ENCODE measurements around the gene SPI1.

- TF ChIP-seq POLR2AphosphoS5 (IDR thresholded peaks at IDR 0.05; ENCODE audit: insufficient read depth, low read depth, low read length) (no peak), MAX (IDR thresholded peaks at IDR 0.05; ENCODE audit: insufficient read depth, insufficient read length) (no peak), JUN (IDR thresholded peaks at IDR 0.05; ENCODE audit: borderline replicate concordance, insufficient read depth, insufficient read length, low read depth) (no peak), POLR2A (IDR thresholded peaks at IDR 0.05; ENCODE audit: low read depth, low read length) (no peak), EZH2 (IDR thresholded peaks at IDR 0.05; ENCODE audit: borderline replicate concordance, low read depth, low read length, severe bottlenecking) (no peak), MYC (IDR thresholded peaks at IDR 0.05; ENCODE audit: low read depth, low read length) (no peak), GATA2 (IDR thresholded peaks at IDR 0.05; ENCODE audit: insufficient read depth, insufficient read length, low read depth, low read length) (no peak), FOS (IDR thresholded peaks at IDR 0.05; ENCODE audit: borderline replicate concordance, insufficient read depth, low read length) (no peak)
- TF ChIP-seq, protein P1, sequence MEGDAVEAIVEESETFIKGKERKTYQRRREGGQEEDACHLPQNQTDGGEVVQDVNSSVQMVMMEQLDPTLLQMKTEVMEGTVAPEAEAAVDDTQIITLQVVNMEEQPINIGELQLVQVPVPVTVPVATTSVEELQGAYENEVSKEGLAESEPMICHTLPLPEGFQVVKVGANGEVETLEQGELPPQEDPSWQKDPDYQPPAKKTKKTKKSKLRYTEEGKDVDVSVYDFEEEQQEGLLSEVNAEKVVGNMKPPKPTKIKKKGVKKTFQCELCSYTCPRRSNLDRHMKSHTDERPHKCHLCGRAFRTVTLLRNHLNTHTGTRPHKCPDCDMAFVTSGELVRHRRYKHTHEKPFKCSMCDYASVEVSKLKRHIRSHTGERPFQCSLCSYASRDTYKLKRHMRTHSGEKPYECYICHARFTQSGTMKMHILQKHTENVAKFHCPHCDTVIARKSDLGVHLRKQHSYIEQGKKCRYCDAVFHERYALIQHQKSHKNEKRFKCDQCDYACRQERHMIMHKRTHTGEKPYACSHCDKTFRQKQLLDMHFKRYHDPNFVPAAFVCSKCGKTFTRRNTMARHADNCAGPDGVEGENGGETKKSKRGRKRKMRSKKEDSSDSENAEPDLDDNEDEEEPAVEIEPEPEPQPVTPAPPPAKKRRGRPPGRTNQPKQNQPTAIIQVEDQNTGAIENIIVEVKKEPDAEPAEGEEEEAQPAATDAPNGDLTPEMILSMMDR (IDR thresholded peaks at IDR 0.05; ENCODE audit: extremely low read depth in 1 of 2, insufficient read depth in 1 of 2, low read depth in 1 of 2, low read length in 2 of 2), result no peak
Observed at GRCh38 chr11:47340980-47341775, 37.2 kb downstream of the SPI1 start.
